ENCODE data around the gene PPP4R2. TPM values are rescaled to one million over a fixed set of nuclear protein-coding genes. Genes with fewer than 3 reads are reported as not detected.

Gene PPP4R2
- total and polyA plus RNA-seq, 2 of the 8 experiments (the other 6 are each of a cell fraction or from before 2014, with no cell fraction given) = 11.5 to 89.9 TPM

GRCh38 chr3:73081140-73081539 lies 84.5 kb downstream of the PPP4R2 start:
- Histone ChIP-seq H4K5ac (ENCODE audit: insufficient read length, low read depth, low read length) (no peak overlapping the region), H2BK120ac (replicated peaks; ENCODE audit: low read depth, low read length) (no peak overlapping the region)

More at GRCh38 chr3:73081140-73081539, 84.5 kb downstream of the PPP4R2 start:
- WGBS, 2 experiments (ENCODE audit: extremely low coverage in 1 of 2, insufficient coverage in 1 of 2, insufficient read length in 1 of 2, insufficient replicate concordance in 2 of 2, low coverage in 1 of 2, low lambda C conversion rate in 2 of 2, missing lambda C conversion rate in 1 of 2) = 93% methylated on average over 6 of the region's 8 CpGs; no CpG with 5 or more reads in 1 of the 2 experiments
- Histone ChIP-seq H2AK5ac (ENCODE audit: low read depth, low read length) (no peak overlapping the region), H3K23me2 (ENCODE audit: low read depth, low read length) (no peaks in the 10 kb centered on the region; the same call in 1 of the 2 replicates), H3K23ac (ENCODE audit: insufficient read length) (no peak overlapping the region), H2BK5ac (ENCODE audit: low read depth, low read length) (no peak overlapping the region), H3K4me2 (ENCODE audit: insufficient read depth in 1 of 2, low read depth in 2 of 2, low read length in 2 of 2) (no peak overlapping the region), H2BK20ac (ENCODE audit: low read length) (no peak overlapping the region), H2AFZ (ENCODE audit: low read length) (no peak overlapping the region), H3K4ac (replicated peaks; ENCODE audit: insufficient read length, low read depth, low read length) (no peak overlapping the region), H3K4me1 (replicated peaks in 1 of 4; ENCODE audit: control insufficient read depth in 3 of 4, insufficient read depth in 4 of 4, low read length in 3 of 4) (no peaks in the 10 kb centered on the region), H3K27me3 (replicated peaks in 1 of 4; ENCODE audit: control insufficient read depth in 3 of 4, extremely low read depth in 1 of 4, insufficient read depth in 3 of 4, low read length in 3 of 4) (no peaks in the 10 kb centered on the region), H2BK12ac (ENCODE audit: low read depth, low read length) (no peak overlapping the region), H4K20me1 (replicated peaks in 1 of 2; ENCODE audit: control insufficient read depth in 1 of 2, insufficient read depth in 2 of 2, low read length in 2 of 2) (no peaks in the 10 kb centered on the region), H3K14ac (ENCODE audit: insufficient read length) (no peak overlapping the region), H3K56ac (replicated peaks; ENCODE audit: insufficient read length, low read depth, low read length) (no peak overlapping the region), H3K79me1 (ENCODE audit: low read depth, low read length) (no peaks in the 10 kb centered on the region), H3K36me3 (ENCODE audit: control insufficient read depth in 2 of 4, insufficient read depth in 4 of 4, low read length in 3 of 4) (no peaks in the 10 kb centered on the region), H3K18ac (ENCODE audit: extremely low read depth, low read length) (no peak overlapping the region), H4K91ac (replicated peaks; ENCODE audit: insufficient read length, low read length) (no peak overlapping the region), H3K9ac (replicated peaks in 1 of 4; ENCODE audit: extremely low read depth in 1 of 4, low read depth in 3 of 4, low read length in 3 of 4) (no peak overlapping the region), H3K79me2 (ENCODE audit: control insufficient read depth in 1 of 2, insufficient read depth in 2 of 2, low read length in 2 of 2) (no peaks in the 10 kb centered on the region), H3K4me3 (ENCODE audit: extremely low read depth in 1 of 4, insufficient read depth in 2 of 4, low read depth in 3 of 4, low read length in 4 of 4) (no peak overlapping the region), H2BK15ac (ENCODE audit: low read length) (no peak overlapping the region), H4K8ac (ENCODE audit: extremely low read depth, insufficient read depth, low read length) (no peak overlapping the region; the same call in 1 of the 2 replicates), H3K9me3 (ENCODE audit: insufficient read depth in 2 of 2, low read depth in 1 of 2, low read length in 1 of 2) (no peaks in the 10 kb centered on the region), H3K27ac (ENCODE audit: low read depth, low read length) (no peak overlapping the region)
- ChIA-PET POLR2A (ENCODE audit: partially characterized antibody) (interaction anchor here (0.7 kb wide), 1 partner anchor 230 kb away, joined by 3 read pairs; no protein-coding TSS in a partner anchor), CTCF (ENCODE audit: partially characterized antibody) (interaction anchor here (0.7 to 1.3 kb wide), 2 partner anchors 58 to 226 kb away, joined by 3 read pairs; no protein-coding TSS in a partner anchor)
- TF ChIP-seq TBP (IDR thresholded peaks at IDR 0.05; ENCODE audit: low read depth, low read length) = no peak
- TF ChIP-seq CREB1 (IDR thresholded peaks at IDR 0.05) = no peak
- no peak for TF ChIP-seq RFX5 (IDR thresholded peaks at IDR 0.05; ENCODE audit: borderline replicate concordance, low read depth, low read length)
- no peak for TF ChIP-seq KDM5A (IDR thresholded peaks at IDR 0.05; ENCODE audit: low read length)
- no peak for TF ChIP-seq ATF2 (IDR thresholded peaks at IDR 0.05; ENCODE audit: low read length)
- TF ChIP-seq CBX8 (IDR thresholded peaks at IDR 0.05; ENCODE audit: borderline replicate concordance, low read depth, low read length) = no peak
- TF ChIP-seq GTF2F1 (IDR thresholded peaks at IDR 0.05; ENCODE audit: borderline replicate concordance, low read depth, low read length) = no peak
- DNase-seq (ENCODE audit: low read depth in 1 of 2, low spot score in 2 of 2) = no peak
- no peak for FAIRE-seq

Data from H1 (cell line).